SJCRH30 (cell line): ENCODE measurements around the gene TM4SF18. TPM values are rescaled to one million over a fixed set of nuclear protein-coding genes. Genes with fewer than 3 reads are reported as not detected.
A peak's percentile ranks its signal among the peaks of the same experiment; 100 is the strongest.
"Not testable (repeated sequence)": the region's sequence is repeated elsewhere in the genome, so short reads cannot be mapped to it uniquely, and the experiment has no call there.

Experiments used
- DNase-seq, 2 experiments: peaks; one replicate each; pipeline ENCODE4 v3.0.0-alpha.2; 2015 to 2020
- H3K27ac ChIP-seq: fragments of 250-450 bp; sonication (Bioruptor Pico); 2 replicates; pipeline ENCODE4 v1.5.1; 2020; ENCODE audit warnings: mild to moderate bottlenecking, moderate library complexity
- H3K27me3 ChIP-seq: fragments of 250-450 bp; sonication (Bioruptor Pico); 2 replicates; pipeline ENCODE4 v1.5.1; 2020; ENCODE audit warnings: mild to moderate bottlenecking, moderate library complexity
- H3K36me3 ChIP-seq: fragments of 250-450 bp; sonication (Bioruptor Pico); 2 replicates; pipeline ENCODE4 v1.5.1; 2020; ENCODE audit warnings: mild to moderate bottlenecking, moderate library complexity
- H3K4me1 ChIP-seq: fragments of 250-450 bp; sonication (Bioruptor Pico); 2 replicates; pipeline ENCODE4 v1.5.1; 2020; ENCODE audit warnings: mild to moderate bottlenecking, moderate library complexity
- H3K4me3 ChIP-seq: fragments of 250-450 bp; sonication (Bioruptor Pico); 2 replicates; pipeline ENCODE4 v1.5.1; 2020; ENCODE audit warnings: mild to moderate bottlenecking, moderate library complexity
- H3K9me3 ChIP-seq: fragments of 250-450 bp; sonication (Bioruptor Pico); replicated peaks from 2 replicates; pipeline ENCODE4 v1.5.1; 2020; ENCODE audit warnings: mild to moderate bottlenecking, moderate library complexity
- total RNA-seq: library from RNA; depleted of rRNA; stranded (reverse); fragments of >200 nt; shearing (Covaris generic); gene quantifications from 2 replicates; pipeline ENCODE4 v1.2.3, GENCODE V29; 2014

Gene TM4SF18
- total RNA-seq, 1 experiment from 2014 or later, result not detected

- no peaks in the 10 kb centered on the region for H3K36me3 ChIP-seq
- peaks cover 9% of the 10 kb centered on the region; the same call in 1 of the 2 replicates for H3K4me1 ChIP-seq
- DNase-seq, result no peak
- no peaks in the 10 kb centered on the region for H3K27me3 ChIP-seq
- no peak overlapping the region for H3K4me3 ChIP-seq
- H3K9me3 ChIP-seq, result no peaks in the 10 kb centered on the region
- no peak overlapping the region for H3K27ac ChIP-seq
These were observed 20.2 kb upstream of the TM4SF18 start for GRCh38 chr3:149353581-149354184.

GRCh38 chr3:149352556-149352955 lies 19.1 kb upstream of the TM4SF18 start:
- Histone ChIP-seq H3K9me3 (no peaks in the 10 kb centered on the region), H3K4me3 (no peak overlapping the region), H3K36me3 (no peaks in the 10 kb centered on the region), H3K4me1 (peaks cover 9% of the 10 kb centered on the region; the same call in 1 of the 2 replicates), H3K27ac (no peak overlapping the region), H3K27me3 (no peaks in the 10 kb centered on the region)
- peak; percentile 66 to 79 for DNase-seq

GRCh38 chr3:149343951-149344350 lies 10.5 kb upstream of the TM4SF18 start:
- Histone ChIP-seq H3K9me3 (no peaks in the 10 kb centered on the region), H3K27me3 (no peaks in the 10 kb centered on the region), H3K36me3 (no peaks in the 10 kb centered on the region), H3K4me3 (no peak overlapping the region), H3K27ac (no peak overlapping the region), H3K4me1 (peaks cover 21% of the 10 kb centered on the region)
- peak in 1 of 2 experiments; percentile 20 for DNase-seq

- Histone ChIP-seq H3K4me3 (no peak overlapping the region), H3K4me1 (peaks cover 21% of the 10 kb centered on the region), H3K9me3 (no peaks in the 10 kb centered on the region), H3K27me3 (no peaks in the 10 kb centered on the region), H3K27ac (no peak overlapping the region), H3K36me3 (no peaks in the 10 kb centered on the region)
- DNase-seq, result no peak
These were observed 9.3 kb upstream of the TM4SF18 start for GRCh38 chr3:149342413-149343380.

GRCh38 chr3:149340310-149340933 lies 7.0 kb upstream of the TM4SF18 start:
- Histone ChIP-seq H3K27ac (peak overlapping the region; percentile 89), H3K27me3 (no peaks in the 10 kb centered on the region), H3K4me3 (no peak overlapping the region), H3K36me3 (no peaks in the 10 kb centered on the region), H3K9me3 (no peaks in the 10 kb centered on the region), H3K4me1 (peaks cover 21% of the 10 kb centered on the region)
- peak; percentile 43 to 54 for DNase-seq

GRCh38 chr3:149339931-149340309 lies 6.5 kb upstream of the TM4SF18 start:
- H3K27ac ChIP-seq, result peak overlapping the region; percentile 89
- H3K27me3 ChIP-seq, result no peaks in the 10 kb centered on the region
- H3K9me3 ChIP-seq, result no peaks in the 10 kb centered on the region
- H3K4me3 ChIP-seq, result no peak overlapping the region
- no peaks in the 10 kb centered on the region for H3K36me3 ChIP-seq
- peak; percentile 85 to 90 for DNase-seq
- H3K4me1 ChIP-seq, result peaks cover 21% of the 10 kb centered on the region

GRCh38 chr3:149337486-149337885 lies 4.0 kb upstream of the TM4SF18 start:
- H3K27ac ChIP-seq, H3K9me3 ChIP-seq, H3K36me3 ChIP-seq, DNase-seq, H3K27me3 ChIP-seq, H3K4me3 ChIP-seq: not testable (repeated sequence)
- peaks cover 32% of the 10 kb centered on the region for H3K4me1 ChIP-seq

GRCh38 chr3:149336925-149337324 lies 3.5 kb upstream of the TM4SF18 start:
- peaks cover 37% of the 10 kb centered on the region for H3K4me1 ChIP-seq

GRCh38 chr3:149332771-149333170 lies 665 bp downstream of the TM4SF18 start:
- DNase-seq, result no peak
- H3K27ac ChIP-seq, result no peak overlapping the region
- H3K4me3 ChIP-seq, result no peak overlapping the region
- no peaks in the 10 kb centered on the region for H3K9me3 ChIP-seq
- no peaks in the 10 kb centered on the region for H3K36me3 ChIP-seq
- H3K27me3 ChIP-seq, result no peaks in the 10 kb centered on the region
- H3K4me1 ChIP-seq, result peaks cover 23% of the 10 kb centered on the region

More at GRCh38 chr3:149336925-149337324, 3.5 kb upstream of the TM4SF18 start:
- DNase-seq, result no peak
- no peaks in the 10 kb centered on the region for H3K27me3 ChIP-seq
- no peak overlapping the region for H3K4me3 ChIP-seq
- H3K27ac ChIP-seq, result no peak overlapping the region
- no peaks in the 10 kb centered on the region for H3K9me3 ChIP-seq
- no peaks in the 10 kb centered on the region for H3K36me3 ChIP-seq

GRCh38 chr3:149332227-149332765 lies 1.1 kb downstream of the TM4SF18 start:
- no peak overlapping the region for H3K4me3 ChIP-seq
- no peaks in the 10 kb centered on the region for H3K36me3 ChIP-seq
- H3K9me3 ChIP-seq, result no peaks in the 10 kb centered on the region
- no peaks in the 10 kb centered on the region for H3K27me3 ChIP-seq
- no peak for DNase-seq
- peaks cover 23% of the 10 kb centered on the region for H3K4me1 ChIP-seq
- no peak overlapping the region for H3K27ac ChIP-seq

GRCh38 chr3:149331396-149331795 lies 2.0 kb downstream of the TM4SF18 start:
- DNase-seq, result no peak
- Histone ChIP-seq H3K27me3 (no peaks in the 10 kb centered on the region), H3K4me3 (no peak overlapping the region), H3K36me3 (no peaks in the 10 kb centered on the region), H3K4me1 (peaks cover 23% of the 10 kb centered on the region), H3K27ac (no peak overlapping the region), H3K9me3 (no peaks in the 10 kb centered on the region)

GRCh38 chr3:149330609-149331331 lies 2.7 kb downstream of the TM4SF18 start:
- Histone ChIP-seq H3K4me3 (no peak overlapping the region), H3K27ac (no peak overlapping the region), H3K4me1 (peaks cover 23% of the 10 kb centered on the region), H3K36me3 (no peaks in the 10 kb centered on the region), H3K27me3 (no peaks in the 10 kb centered on the region), H3K9me3 (no peaks in the 10 kb centered on the region)
- DNase-seq, result peak in 1 of 2 experiments; percentile 13

- DNase-seq, result no peak
- Histone ChIP-seq H3K4me3 (no peak overlapping the region), H3K27ac (no peak overlapping the region), H3K4me1 (peaks cover 8% of the 10 kb centered on the region), H3K9me3 (no peaks in the 10 kb centered on the region), H3K36me3 (no peaks in the 10 kb centered on the region), H3K27me3 (no peaks in the 10 kb centered on the region)
These were observed 6.3 kb downstream of the TM4SF18 start for GRCh38 chr3:149327156-149327555.

- Histone ChIP-seq H3K27ac (no peak overlapping the region), H3K9me3 (no peaks in the 10 kb centered on the region), H3K4me1 (no peaks in the 10 kb centered on the region; the same call in 1 of the 2 replicates), H3K36me3 (no peaks in the 10 kb centered on the region), H3K27me3 (no peaks in the 10 kb centered on the region), H3K4me3 (no peak overlapping the region)
- no peak for DNase-seq
These were observed 7.9 kb downstream of the TM4SF18 start for GRCh38 chr3:149325581-149325980.
